PC-9 (cell line): ENCODE data around the gene PAX9. TPM values are rescaled to one million over a fixed set of nuclear protein-coding genes. Genes with fewer than 3 reads are reported as not detected.
A peak's percentile ranks its signal among the peaks of the same experiment; 100 is the strongest.

Experiments used
- BruUV-seq: library from RNA; stranded (reverse); fragments of 400-500 nt; replicated peaks from 2 replicates; lab custom pipeline; 2021; lab: Mats Ljungman, UMichigan
- CTCF ChIA-PET: fragments of 300-600 bp; sonication (Branson Sonifier 250); formaldehyde crosslinking; loops from one replicate; lab custom pipeline; 2022; ENCODE audit warnings: antibody characterized with exemption; lab: Charles Lee
- POLR2A ChIA-PET: fragments of 300-600 bp; sonication (Branson Sonifier 250); formaldehyde crosslinking; loops from one replicate; lab custom pipeline; 2022; ENCODE audit warnings: antibody characterized with exemption; ENCODE audit not compliant: unreplicated experiment; lab: Charles Lee
- DNase-seq, 2 experiments: peaks; one replicate each; pipeline versions ENCODE4 v3.0.0 to v3.0.0-alpha.2; 2015 to 2022; ENCODE audit warnings: mixed read lengths in 1 of 2
- H2AFZ ChIP-seq: fragments of 200-600 bp; sonication (generic); 2 replicates; pipeline ENCODE4 v1.8.1; 2017; ENCODE audit warnings: antibody characterized with exemption
- H3F3A ChIP-seq: fragments of 200-600 bp; sonication (generic); 2 replicates; pipeline ENCODE4 v1.8.1; 2017; ENCODE audit warnings: antibody characterized with exemption, mild to moderate bottlenecking, low read depth; ENCODE audit not compliant: insufficient read depth
- H3K27ac ChIP-seq: fragments of 200-600 bp; sonication (generic); 2 replicates; pipeline ENCODE4 v1.6.1; 2016; ENCODE audit warnings: mixed run types
- H3K27me3 ChIP-seq: fragments of 200-600 bp; sonication (generic); 2 replicates; pipeline ENCODE4 v1.6.1; 2016; ENCODE audit warnings: low read depth, mixed run types; ENCODE audit not compliant: insufficient read depth
- H3K36me3 ChIP-seq: fragments of 200-600 bp; sonication (generic); 2 replicates; pipeline ENCODE4 v1.6.1; 2016; ENCODE audit warnings: low read depth, mixed run types
- H3K4me1 ChIP-seq: fragments of 200-600 bp; sonication (generic); replicated peaks from 2 replicates; pipeline ENCODE4 v1.6.1; 2016; ENCODE audit warnings: mixed run types; ENCODE audit not compliant: insufficient read depth
- H3K4me2 ChIP-seq: fragments of 200-600 bp; sonication (generic); 2 replicates; pipeline ENCODE4 v1.6.1; 2017; ENCODE audit warnings: mixed run types
- H3K4me3 ChIP-seq: fragments of 200-600 bp; sonication (generic); 2 replicates; pipeline ENCODE4 v1.6.1; 2016; ENCODE audit warnings: mixed run types
- H3K79me2 ChIP-seq: fragments of 200-600 bp; sonication (generic); 2 replicates; pipeline ENCODE4 v1.6.1; 2017; ENCODE audit warnings: low read depth, mixed run types
- H3K9me2 ChIP-seq: fragments of 200-600 bp; sonication (generic); 2 replicates; pipeline ENCODE4 v1.8.1; 2017; ENCODE audit warnings: mild to moderate bottlenecking; ENCODE audit not compliant: insufficient read depth
- H3K9me3 ChIP-seq: fragments of 200-600 bp; sonication (generic); 2 replicates; pipeline ENCODE4 v1.8.1; 2016; ENCODE audit warnings: low read depth; ENCODE audit not compliant: insufficient read depth
- H4K20me1 ChIP-seq: fragments of 200-600 bp; sonication (generic); 2 replicates; pipeline ENCODE4 v1.8.1; 2017; ENCODE audit not compliant: insufficient read depth
- EZH2 ChIP-seq: fragments of 200-600 bp; sonication (generic); IDR thresholded peaks from 2 replicates; pipeline ENCODE4 v1.8.0; 2017; ENCODE audit warnings: antibody characterized with exemption, low read depth
- intact Hi-C: fragments of 100-400 bp; cut with micrococcal nuclease; formaldehyde crosslinking; loops from one replicate; pipeline ENCODE4 v1.10.0; 2022; ENCODE audit not compliant: unreplicated experiment
- total RNA-seq: library from RNA; stranded (reverse); gene quantifications from 2 replicates; pipeline ENCODE4 v1.2.3, GENCODE V29; 2021
- TF ChIP-seq, protein P1 (sequence below): fragments of 200-600 bp; sonication (generic); conservative IDR thresholded peaks from 2 replicates; pipeline ENCODE4 v1.6.1; 2017; ENCODE audit warnings: mixed run types, antibody characterized with exemption, mild to moderate bottlenecking, moderate library complexity

Gene PAX9
- total RNA-seq, 1 experiment from 2014 or later, result 7.6 TPM

DNA sequence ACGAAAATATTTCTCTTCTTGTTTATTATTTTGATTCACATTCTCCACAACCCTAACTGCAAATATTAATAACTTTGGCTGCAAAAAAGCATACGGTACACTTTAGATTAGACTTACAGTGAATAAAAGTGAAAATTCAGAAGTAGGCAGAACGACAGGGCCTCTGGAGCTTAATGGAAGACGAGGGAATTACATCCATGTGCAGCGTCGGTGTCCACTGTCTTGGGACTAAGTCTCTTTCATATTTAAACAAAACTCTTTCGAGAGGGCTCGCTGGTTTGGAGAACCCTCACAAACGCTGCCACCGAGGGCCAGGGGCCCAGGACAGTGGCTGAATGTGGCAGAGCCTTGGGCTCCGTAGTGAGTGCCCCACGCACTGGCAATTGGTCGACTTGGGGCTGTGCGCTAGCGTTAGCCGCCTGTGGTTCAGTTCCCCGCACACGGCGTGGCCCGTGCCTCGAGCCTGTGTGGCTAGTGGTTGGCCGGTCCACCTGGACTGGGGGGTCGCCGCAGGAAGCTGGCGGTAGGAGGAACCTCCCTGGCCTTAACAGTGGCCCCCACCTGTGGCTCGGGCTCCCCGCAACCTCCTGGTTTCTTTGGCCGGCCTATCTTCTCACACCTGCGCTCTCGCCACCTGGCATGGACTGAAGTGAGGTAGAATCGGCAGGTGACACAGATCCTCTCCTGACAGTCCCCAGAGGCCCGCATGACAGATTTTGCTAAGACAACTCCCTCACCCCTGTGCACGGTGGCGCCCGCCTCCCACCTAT lies 739 bp upstream of the PAX9 start:
- Histone ChIP-seq H2AFZ (peak overlapping the region; percentile 96), H3K9me3 (no peaks in the 10 kb centered on the region), H4K20me1 (no peaks in the 10 kb centered on the region), H3K4me3 (peak overlapping the region; percentile 85), H3F3A (no peaks in the 10 kb centered on the region), H3K36me3 (no peaks in the 10 kb centered on the region), H3K4me1 (no peaks in the 10 kb centered on the region), H3K27ac (no peak overlapping the region), H3K27me3 (no peaks in the 10 kb centered on the region), H3K4me2 (peak overlapping the region; percentile 95), H3K79me2 (no peaks in the 10 kb centered on the region), H3K9me2 (no peaks in the 10 kb centered on the region)
- no TSS peak for BruUV-seq
- TF ChIP-seq, protein P1, sequence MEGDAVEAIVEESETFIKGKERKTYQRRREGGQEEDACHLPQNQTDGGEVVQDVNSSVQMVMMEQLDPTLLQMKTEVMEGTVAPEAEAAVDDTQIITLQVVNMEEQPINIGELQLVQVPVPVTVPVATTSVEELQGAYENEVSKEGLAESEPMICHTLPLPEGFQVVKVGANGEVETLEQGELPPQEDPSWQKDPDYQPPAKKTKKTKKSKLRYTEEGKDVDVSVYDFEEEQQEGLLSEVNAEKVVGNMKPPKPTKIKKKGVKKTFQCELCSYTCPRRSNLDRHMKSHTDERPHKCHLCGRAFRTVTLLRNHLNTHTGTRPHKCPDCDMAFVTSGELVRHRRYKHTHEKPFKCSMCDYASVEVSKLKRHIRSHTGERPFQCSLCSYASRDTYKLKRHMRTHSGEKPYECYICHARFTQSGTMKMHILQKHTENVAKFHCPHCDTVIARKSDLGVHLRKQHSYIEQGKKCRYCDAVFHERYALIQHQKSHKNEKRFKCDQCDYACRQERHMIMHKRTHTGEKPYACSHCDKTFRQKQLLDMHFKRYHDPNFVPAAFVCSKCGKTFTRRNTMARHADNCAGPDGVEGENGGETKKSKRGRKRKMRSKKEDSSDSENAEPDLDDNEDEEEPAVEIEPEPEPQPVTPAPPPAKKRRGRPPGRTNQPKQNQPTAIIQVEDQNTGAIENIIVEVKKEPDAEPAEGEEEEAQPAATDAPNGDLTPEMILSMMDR, result no peak
- TF ChIP-seq EZH2, result no peak
- no peak for DNase-seq
- ChIA-PET CTCF (interaction anchor here (0.9 to 1.0 kb wide), 2 partner anchors 13 to 281 kb away, joined by 3 to 6 read pairs; no protein-coding TSS in a partner anchor), POLR2A (interaction anchor here (0.5 to 0.9 kb wide), 2 partner anchors 273 to 462 kb away, joined by 3 read pairs; no protein-coding TSS in a partner anchor)
- intact Hi-C loops, result loop anchor here (2.0 to 5.0 kb wide), 3 partner anchors 106 to 456 kb away; no protein-coding TSS in a partner anchor

DNA sequence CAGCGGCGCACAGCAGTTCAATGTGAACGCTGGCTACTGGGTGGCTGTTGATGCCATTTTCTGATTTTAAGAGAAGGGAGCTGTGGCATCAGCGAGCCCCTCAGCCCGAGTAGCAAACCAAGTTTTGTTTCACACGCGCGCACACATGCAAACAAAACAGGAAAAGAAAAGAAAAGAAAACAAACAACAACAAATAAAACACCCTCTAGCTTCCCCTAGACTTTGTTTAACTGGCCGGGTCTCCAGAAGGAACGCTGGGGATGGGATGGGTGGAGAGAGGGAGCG lies 540 bp downstream of the PAX9 start:
- peak overlapping the region; percentile 96 for H2AFZ ChIP-seq
- no peaks in the 10 kb centered on the region for H3K27me3 ChIP-seq
- H3K9me2 ChIP-seq, result no peaks in the 10 kb centered on the region
- ChIA-PET CTCF (no interaction called here), POLR2A (no interaction called here)
- no peaks in the 10 kb centered on the region for H3K36me3 ChIP-seq
- no peaks in the 10 kb centered on the region for H3K9me3 ChIP-seq
- no TSS peak for BruUV-seq
- no peaks in the 10 kb centered on the region for H4K20me1 ChIP-seq
- H3F3A ChIP-seq, result no peaks in the 10 kb centered on the region
- no peak for DNase-seq
- H3K4me2 ChIP-seq, result peak overlapping the region; percentile 95
- intact Hi-C loops, result loop anchor here (5.0 kb wide), 2 partner anchors 280 to 455 kb away; no protein-coding TSS in a partner anchor
- H3K27ac ChIP-seq, result no peak overlapping the region
- TF ChIP-seq EZH2, result no peak
- TF ChIP-seq, protein P1, result no peak
- no peaks in the 10 kb centered on the region for H3K4me1 ChIP-seq
- H3K4me3 ChIP-seq, result peak overlapping the region; percentile 85
- H3K79me2 ChIP-seq, result no peaks in the 10 kb centered on the region

DNA sequence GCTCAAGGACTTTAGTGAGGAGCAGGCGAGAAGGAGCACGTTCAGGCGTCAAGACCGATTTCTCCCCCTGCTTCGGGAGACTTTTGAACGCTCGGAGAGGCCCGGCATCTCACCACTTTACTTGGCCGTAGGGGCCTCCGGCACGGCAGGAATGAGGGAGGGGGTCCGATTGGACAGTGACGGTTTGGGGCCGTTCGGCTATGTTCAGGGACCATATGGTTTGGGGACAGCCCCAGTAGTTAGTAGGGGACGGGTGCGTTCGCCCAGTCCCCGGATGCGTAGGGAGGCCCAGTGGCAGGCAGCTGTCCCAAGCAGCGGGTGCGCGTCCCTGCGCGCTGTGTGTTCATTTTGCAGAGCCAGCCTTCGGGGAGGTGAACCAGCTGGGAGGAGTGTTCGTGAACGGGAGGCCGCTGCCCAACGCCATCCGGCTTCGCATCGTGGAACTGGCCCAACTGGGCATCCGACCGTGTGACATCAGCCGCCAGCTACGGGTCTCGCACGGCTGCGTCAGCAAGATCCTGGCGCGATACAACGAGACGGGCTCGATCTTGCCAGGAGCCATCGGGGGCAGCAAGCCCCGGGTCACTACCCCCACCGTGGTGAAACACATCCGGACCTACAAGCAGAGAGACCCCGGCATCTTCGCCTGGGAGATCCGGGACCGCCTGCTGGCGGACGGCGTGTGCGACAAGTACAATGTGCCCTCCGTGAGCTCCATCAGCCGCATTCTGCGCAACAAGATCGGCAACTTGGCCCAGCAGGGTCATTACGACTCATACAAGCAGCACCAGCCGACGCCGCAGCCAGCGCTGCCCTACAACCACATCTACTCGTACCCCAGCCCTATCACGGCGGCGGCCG lies 1.1 kb downstream of the PAX9 start:
- Histone ChIP-seq H3K79me2 (no peaks in the 10 kb centered on the region), H3K9me2 (no peaks in the 10 kb centered on the region), H3K27me3 (no peaks in the 10 kb centered on the region), H2AFZ (peak overlapping the region; percentile 96), H3K27ac (no peak overlapping the region), H3K4me1 (no peaks in the 10 kb centered on the region), H3F3A (no peaks in the 10 kb centered on the region), H4K20me1 (no peaks in the 10 kb centered on the region), H3K36me3 (no peaks in the 10 kb centered on the region), H3K4me2 (peak overlapping the region; percentile 95), H3K4me3 (peak overlapping the region; percentile 85), H3K9me3 (no peaks in the 10 kb centered on the region)
- no TSS peak for BruUV-seq
- POLR2A ChIA-PET, result no interaction called here
- CTCF ChIA-PET, result interaction anchor here (0.6 kb wide), 1 partner anchor 541 kb away, joined by 3 read pairs; no protein-coding TSS in a partner anchor
- TF ChIP-seq, protein P1, result no peak
- no peak for TF ChIP-seq EZH2
- intact Hi-C loops, result loop anchor here (5.0 kb wide), 2 partner anchors 280 to 455 kb away; no protein-coding TSS in a partner anchor
- peak in 1 of 2 experiments; percentile 41 for DNase-seq
